ENCODE measurements around the gene DNAH7.

The DNAH7 gene

GRCh38 chr2:195857132-195857531 is 211.5 kb downstream of the DNAH7 start:
- no peak for FAIRE-seq

DNA sequence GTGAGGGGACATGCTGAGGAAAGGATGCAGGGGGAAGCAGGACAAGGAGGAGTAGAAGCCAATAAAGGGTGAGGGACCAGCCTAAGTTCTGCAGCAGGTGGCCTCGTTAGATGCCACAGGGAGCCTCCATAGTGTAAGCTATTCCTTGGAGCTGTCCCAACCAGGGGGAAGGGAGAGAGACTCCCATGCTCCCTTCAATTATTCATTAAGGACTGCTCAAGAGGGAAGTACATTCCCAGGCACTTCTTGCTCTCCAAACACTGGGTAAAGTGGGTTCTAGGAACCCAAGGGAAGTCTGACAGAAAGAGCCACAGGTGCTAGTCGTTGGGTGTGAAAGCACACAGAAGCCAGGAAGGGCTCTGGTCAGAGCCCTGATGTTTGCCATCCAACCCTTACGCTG is 217.9 kb downstream of the DNAH7 start:
- FAIRE-seq: no peak

- FAIRE-seq: no peak
Measured at GRCh38 chr2:195848119-195848899, 220.3 kb downstream of the DNAH7 start.

DNA sequence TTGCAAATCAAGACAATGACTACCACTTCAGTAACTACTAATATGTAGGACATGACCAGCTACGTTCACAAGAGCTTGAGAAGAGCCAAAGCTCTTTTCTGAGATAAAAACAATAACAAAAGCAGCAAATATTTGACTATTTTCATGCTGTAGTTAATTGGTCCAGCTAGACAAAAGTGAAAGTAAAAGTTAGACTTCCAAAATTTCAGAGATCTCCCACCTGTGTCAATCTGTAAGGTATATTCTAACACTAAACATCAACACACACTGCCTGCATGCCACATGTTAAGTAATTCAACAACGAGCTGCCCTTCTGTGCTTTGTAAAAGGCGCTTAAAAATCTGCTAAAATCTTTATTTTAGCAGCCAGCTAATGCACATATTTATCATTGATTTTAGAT is 225.7 kb downstream of the DNAH7 start:
- FAIRE-seq: no peak

DNA sequence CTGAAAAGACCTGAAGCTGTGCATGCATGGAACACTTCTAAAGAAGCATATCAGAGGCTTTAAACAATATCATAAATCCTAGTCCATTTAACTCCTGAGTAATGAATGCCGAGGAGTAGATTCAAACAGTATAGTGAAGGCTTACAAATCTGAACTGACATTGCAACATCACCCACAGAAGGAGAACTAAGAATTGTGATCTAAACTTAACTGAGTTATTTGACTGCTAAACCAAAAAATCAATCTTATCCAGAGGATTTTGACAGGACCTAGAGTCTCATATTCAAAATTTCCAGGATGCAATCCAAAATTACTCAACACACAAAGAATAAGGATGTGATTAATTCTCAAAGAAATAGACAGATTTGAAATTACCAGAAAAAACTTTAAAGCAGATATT is 230.6 kb downstream of the DNAH7 start:
- no peak for FAIRE-seq

DNA sequence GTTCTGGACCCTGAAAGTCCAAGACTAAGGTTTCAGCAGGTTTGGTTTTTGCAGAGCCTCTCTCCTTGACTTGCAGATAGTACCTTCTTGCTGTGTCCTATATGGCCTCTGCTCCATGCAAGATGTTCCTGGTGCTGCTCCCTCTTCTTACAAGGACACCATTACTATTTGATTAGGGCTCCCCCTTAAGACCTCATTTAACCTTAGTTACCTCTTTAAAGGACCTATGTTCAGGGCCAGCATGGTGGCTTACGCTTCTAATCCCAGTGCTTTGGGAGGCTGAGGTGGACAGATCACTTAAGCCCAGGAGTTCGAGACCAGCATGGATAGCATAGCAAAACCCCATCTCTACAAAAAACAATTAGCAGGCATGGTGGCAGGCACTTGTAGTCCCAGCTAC is 232.6 kb downstream of the DNAH7 start:
- FAIRE-seq: no peak

- FAIRE-seq: no peak
Measured at GRCh38 chr2:195834836-195835235, 233.8 kb downstream of the DNAH7 start.

GRCh38 chr2:195830968-195831950 is 237.4 kb downstream of the DNAH7 start:
- no peak for FAIRE-seq

GRCh38 chr2:195824478-195824877 is 244.2 kb downstream of the DNAH7 start:
- no peak for FAIRE-seq

GRCh38 chr2:195823206-195823605 is 245.4 kb downstream of the DNAH7 start:
- no peak for FAIRE-seq

GRCh38 chr2:195821566-195821932 is 247.1 kb downstream of the DNAH7 start:
- FAIRE-seq: no peak

GRCh38 chr2:195820867-195821565 is 247.6 kb downstream of the DNAH7 start:
- no peak for FAIRE-seq

DNA sequence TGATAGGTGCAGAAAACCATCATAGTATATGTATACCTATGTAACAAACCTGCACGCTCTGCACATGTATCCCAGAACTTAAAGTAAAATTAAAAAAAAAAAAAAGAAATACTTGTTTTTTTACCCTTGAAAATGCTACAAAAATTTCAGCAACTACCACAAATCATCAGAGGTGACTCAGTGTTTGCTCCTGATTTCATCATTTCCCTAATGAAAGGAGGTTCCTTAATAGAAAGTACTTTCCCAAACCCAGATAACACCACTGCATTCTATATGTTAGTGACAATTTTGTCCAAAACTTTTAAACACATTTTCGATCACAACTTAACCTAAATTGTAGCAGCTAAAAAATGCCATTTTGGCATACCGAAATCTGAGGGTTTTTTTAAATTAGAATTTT is 248.3 kb downstream of the DNAH7 start:
- no peak for FAIRE-seq

GRCh38 chr2:195819276-195819675 is 249.4 kb downstream of the DNAH7 start:
- no peak for FAIRE-seq

GRCh38 chr2:195818526-195818925 is 250.1 kb downstream of the DNAH7 start:
- FAIRE-seq: no peak

GRCh38 chr2:195818106-195818505 is 250.5 kb downstream of the DNAH7 start:
- no peak for FAIRE-seq

DNA sequence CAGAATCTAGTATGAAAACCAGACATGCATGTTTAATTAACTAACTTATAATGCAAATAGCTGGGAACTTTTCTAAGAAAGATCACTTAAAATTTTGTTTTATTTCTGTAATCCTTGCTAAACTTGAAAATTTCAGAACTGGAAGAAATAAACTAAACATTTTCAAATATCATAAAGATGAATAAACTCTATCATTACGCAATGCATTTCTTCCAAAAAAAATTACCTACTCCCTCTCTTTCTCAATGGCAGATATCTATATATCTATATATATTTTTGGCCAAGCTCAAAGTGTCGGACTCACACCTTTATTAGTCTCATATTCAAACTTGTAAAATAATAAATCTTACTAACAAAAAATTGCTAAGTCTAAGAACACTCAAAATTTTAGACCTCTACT is 253.6 kb downstream of the DNAH7 start:
- no peak for FAIRE-seq

DNA sequence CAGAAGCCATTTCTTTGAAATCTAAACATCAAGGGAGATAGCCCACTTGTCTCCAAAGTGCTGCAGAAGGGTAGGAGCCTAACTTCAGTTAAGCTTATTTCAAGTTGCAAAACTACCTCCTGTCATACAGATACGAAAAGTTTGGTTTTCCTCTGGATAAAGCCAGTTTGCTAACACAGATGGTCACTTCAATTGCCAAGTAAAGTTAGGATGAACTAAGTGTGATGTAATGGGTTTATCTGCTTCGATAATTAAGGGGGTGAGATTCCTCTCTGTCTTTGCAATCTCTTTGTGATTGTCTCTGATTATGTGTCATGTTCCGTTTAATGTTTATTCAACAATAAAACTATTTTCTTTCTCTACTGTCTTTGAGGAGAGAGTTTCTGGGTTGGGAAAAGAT is 255.2 kb downstream of the DNAH7 start:
- FAIRE-seq: no peak

GRCh38 chr2:195810340-195811098 is 258.1 kb downstream of the DNAH7 start:
- no peak for FAIRE-seq

GRCh38 chr2:195808189-195808588 is 260.4 kb downstream of the DNAH7 start:
- FAIRE-seq: no peak

- FAIRE-seq: no peak
Measured at GRCh38 chr2:195805283-195805976, 263.2 kb downstream of the DNAH7 start.

DNA sequence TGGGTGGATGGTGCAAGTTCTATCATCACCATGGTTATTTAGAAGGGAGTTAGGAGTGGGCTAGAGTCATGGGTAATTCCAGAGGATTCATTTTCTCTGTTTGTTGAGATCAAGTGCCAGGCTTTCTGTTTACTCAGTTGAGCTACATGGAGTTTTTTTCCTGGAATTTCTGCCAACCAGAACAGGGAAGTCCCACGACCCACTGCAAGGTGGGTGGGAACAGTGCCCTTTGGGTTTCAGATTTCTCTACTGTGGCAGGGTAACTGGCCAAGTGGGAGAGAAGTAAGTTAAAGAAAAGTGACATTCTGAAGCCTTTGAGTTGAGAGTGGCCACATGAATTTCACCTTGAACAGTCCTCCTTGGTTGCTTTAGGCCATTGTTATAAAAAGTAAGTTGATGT is 272.8 kb downstream of the DNAH7 start:
- no peak for FAIRE-seq
